ENCODE results near the gene YRDC. TPM values are rescaled to one million over a fixed set of nuclear protein-coding genes. Genes with fewer than 3 reads are reported as not detected.

Gene YRDC
- total RNA-seq, 1 donor from 2014 or later = 9.1 TPM

DNA sequence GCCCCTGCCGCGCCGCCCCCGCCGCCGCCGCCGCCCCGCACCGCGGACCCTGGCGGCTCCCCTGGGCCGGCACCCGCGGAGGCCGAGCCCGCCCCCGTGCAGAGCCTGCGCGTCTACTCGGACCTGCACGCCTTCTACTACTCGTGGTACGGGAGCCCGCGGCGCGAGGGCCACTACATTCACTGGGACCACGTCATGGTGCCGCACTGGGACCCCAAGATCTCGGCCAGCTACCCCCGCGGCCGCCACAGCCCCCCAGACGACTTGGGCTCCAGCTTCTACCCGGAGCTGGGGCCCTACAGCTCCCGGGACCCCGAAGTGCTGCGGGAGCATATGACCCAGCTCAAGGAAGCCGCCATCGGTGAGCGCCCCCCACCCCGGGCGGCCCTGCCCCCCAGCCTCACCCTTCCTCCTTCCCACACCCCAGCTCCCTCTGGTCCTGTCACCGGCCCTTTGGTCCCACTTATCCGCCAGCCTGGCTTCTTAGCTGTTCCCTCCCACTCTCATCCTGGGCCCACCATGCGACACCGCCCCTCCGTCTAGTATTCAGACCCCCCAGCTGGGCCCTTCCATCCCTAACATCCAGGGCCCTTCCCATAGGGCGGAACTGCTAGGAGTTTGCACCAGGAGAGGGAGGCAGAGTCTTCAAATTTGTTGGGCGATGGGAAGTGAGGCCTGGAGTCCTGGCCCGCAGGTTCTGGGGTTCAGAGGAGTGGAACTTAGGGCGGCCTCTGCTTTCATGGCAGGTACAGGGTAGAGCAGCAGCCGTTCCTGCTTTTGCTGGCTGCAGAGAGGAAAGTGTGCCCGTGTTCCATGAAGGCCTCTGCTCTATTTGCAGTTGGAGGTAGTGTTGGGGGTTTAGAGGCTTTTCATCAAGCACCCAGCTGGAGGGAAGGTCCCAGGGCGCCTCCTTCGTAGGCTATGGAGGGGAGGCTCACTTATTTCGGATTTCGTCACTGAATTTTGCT, 13.4 kb downstream of the YRDC start:
- Histone ChIP-seq H3K9me3 (no peaks in the 10 kb centered on the region), H3K36me3 (no peaks in the 10 kb centered on the region), H3K27me3 (no peaks in the 10 kb centered on the region), H3K4me3 (peak overlapping the region; percentile 53 to 72), H3K27ac (no peak overlapping the region), H3K4me1 (peaks cover 19% of the 10 kb centered on the region)
- intact Hi-C loops (cut with DNase I) = no loop called here
- TF ChIP-seq CTCF (IDR thresholded peaks at IDR 0.05) (no peak), POLR2AphosphoS5 (IDR thresholded peaks at IDR 0.05; ENCODE audit: insufficient read depth in 1 of 2, low read depth in 1 of 2) (no peak), POLR2A (IDR thresholded peaks at IDR 0.05) (no peak)
- DNase-seq (ENCODE audit: extremely low spot score in 2 of 2) = no peak

DNA sequence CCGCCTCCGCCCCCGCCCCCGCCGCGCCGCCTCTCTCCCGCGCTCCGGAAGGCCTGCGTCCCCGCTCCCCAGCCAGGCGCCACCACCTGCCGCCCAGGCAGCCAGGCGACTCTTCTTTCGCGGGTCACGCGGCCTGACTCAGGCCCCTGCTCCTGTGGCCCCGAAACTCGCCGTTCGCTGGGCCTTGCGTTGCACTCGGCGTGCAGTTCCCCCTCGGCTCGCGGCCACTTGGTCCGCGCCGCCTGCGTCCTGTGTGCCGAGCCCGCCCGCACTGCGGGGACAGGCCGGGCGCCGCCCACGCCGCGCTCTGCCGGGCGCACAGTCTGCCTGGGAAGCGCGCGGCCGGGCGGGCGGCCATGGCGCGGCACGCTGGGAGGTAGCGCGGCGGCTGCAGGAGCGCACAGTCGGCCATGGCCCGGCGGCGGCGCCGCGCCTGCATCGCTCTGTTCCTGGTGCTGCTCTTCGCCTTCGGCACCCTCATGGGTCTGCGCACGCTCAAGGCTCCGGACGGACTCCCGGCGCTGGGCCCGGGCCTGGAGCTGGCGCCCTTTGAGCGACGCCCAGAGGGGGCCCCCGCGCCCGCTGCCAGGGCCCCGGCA, 14.1 kb downstream of the YRDC start, which contains the start of gene MANEAL:
Gene MANEAL, plus strand, starts transcription at position 75 of the 599 bp plus-strand sequence. Its CDS starts 336 bp downstream, at position 411.
- peaks cover 19% of the 10 kb centered on the region for H3K4me1 ChIP-seq
- DNase-seq (ENCODE audit: extremely low spot score in 2 of 2) = no peak
- no peaks in the 10 kb centered on the region for H3K36me3 ChIP-seq
- H3K4me3 ChIP-seq = peak within 1 kb of the TSS; percentile 53 to 72
- no peaks in the 10 kb centered on the region for H3K27me3 ChIP-seq
- no peak within 1 kb of the TSS for H3K27ac ChIP-seq
- no peaks in the 10 kb centered on the region for H3K9me3 ChIP-seq
- intact Hi-C loops (cut with DNase I) = no loop called here
- no peak for TF ChIP-seq CTCF (IDR thresholded peaks at IDR 0.05)
- no peak for TF ChIP-seq POLR2A (IDR thresholded peaks at IDR 0.05)
- no peak for TF ChIP-seq POLR2AphosphoS5 (IDR thresholded peaks at IDR 0.05; ENCODE audit: insufficient read depth in 1 of 2, low read depth in 1 of 2)

GRCh38 chr1:37792943-37793686, 14.9 kb downstream of the YRDC start:
- no peak overlapping the region for H3K27ac ChIP-seq
- DNase-seq (ENCODE audit: extremely low spot score in 2 of 2) = no peak
- H3K36me3 ChIP-seq = no peaks in the 10 kb centered on the region
- TF ChIP-seq CTCF (IDR thresholded peaks at IDR 0.05) = no peak
- TF ChIP-seq POLR2A (IDR thresholded peaks at IDR 0.05) = no peak
- TF ChIP-seq POLR2AphosphoS5 (IDR thresholded peaks at IDR 0.05; ENCODE audit: insufficient read depth in 1 of 2, low read depth in 1 of 2) = no peak
- H3K9me3 ChIP-seq = no peaks in the 10 kb centered on the region
- peak overlapping the region; percentile 53 to 72 for H3K4me3 ChIP-seq
- peaks cover 19% of the 10 kb centered on the region for H3K4me1 ChIP-seq
- intact Hi-C loops (cut with DNase I) = no loop called here
- no peaks in the 10 kb centered on the region for H3K27me3 ChIP-seq

DNA sequence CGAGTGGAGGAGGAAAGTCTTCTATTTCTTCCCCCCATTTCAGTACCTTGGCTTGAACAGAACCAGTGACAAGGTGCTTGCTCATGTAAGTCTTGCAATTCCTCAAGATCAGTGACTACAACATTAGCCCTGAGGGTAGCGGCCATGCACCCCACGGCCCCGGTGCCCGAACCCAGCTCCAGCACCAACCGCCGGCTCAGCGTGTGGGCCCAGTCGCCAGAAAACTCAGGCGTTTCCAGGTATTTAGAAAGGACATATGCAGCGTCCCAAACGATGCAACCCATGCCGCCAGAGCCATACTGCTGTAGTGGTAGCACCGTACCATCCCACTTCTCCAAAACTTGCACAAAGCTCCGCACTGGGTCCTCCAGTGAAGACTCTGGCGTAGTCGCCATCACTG, 25.5 kb downstream of the YRDC start:
- Histone ChIP-seq H3K27me3 (no peaks in the 10 kb centered on the region), H3K9me3 (no peaks in the 10 kb centered on the region), H3K36me3 (no peaks in the 10 kb centered on the region), H3K4me1 (no peaks in the 10 kb centered on the region), H3K4me3 (no peak overlapping the region), H3K27ac (no peak overlapping the region)
- DNase-seq (ENCODE audit: extremely low spot score in 2 of 2) = no peak
- TF ChIP-seq CTCF (IDR thresholded peaks at IDR 0.05) (no peak), POLR2A (IDR thresholded peaks at IDR 0.05) (no peak), POLR2AphosphoS5 (IDR thresholded peaks at IDR 0.05; ENCODE audit: insufficient read depth in 1 of 2, low read depth in 1 of 2) (no peak)
- intact Hi-C loops (cut with DNase I) = no loop called here
